DOHH2 (cell line): ENCODE results near the gene OR10K2.

Experiments
- EZH2phosphoT487 ChIP-seq: fragments of 200-600 bp; sonication (generic); IDR thresholded peaks from 2 replicates; pipeline ENCODE4 v1.6.1; 2017; ENCODE audit warnings: borderline replicate concordance, mild to moderate bottlenecking, antibody characterized with exemption, low read length, moderate library complexity, mixed read lengths
- TF ChIP-seq, protein P1 (sequence below): fragments of 200-600 bp; sonication (generic); IDR thresholded peaks from one replicate; pipeline ENCODE4 v1.5.1; 2014; ENCODE audit warnings: antibody characterized with exemption, mild to moderate bottlenecking, low read depth, low read length; ENCODE audit not compliant: poor library complexity, severe bottlenecking

DNA sequence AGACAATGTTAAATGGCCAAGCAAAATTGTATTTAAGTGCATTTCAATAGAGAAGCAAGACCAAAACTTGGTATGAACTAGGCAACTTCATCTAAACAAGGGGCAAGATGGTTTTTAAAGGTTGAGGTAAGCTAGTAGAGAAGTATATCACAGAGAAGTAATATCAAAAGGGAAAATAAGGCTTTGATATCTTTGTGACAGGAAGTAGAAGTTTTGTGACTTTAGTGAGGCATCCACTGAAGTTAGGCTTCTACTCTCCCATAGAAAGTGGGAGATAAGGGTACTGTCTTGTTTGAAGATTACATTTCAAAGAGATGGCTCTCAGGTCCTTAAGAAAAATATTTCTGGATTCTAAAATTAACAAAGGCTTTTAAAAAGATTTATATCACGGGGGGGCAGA lies 35.7 kb downstream of the OR10K2 start:
- TF ChIP-seq, protein P1, sequence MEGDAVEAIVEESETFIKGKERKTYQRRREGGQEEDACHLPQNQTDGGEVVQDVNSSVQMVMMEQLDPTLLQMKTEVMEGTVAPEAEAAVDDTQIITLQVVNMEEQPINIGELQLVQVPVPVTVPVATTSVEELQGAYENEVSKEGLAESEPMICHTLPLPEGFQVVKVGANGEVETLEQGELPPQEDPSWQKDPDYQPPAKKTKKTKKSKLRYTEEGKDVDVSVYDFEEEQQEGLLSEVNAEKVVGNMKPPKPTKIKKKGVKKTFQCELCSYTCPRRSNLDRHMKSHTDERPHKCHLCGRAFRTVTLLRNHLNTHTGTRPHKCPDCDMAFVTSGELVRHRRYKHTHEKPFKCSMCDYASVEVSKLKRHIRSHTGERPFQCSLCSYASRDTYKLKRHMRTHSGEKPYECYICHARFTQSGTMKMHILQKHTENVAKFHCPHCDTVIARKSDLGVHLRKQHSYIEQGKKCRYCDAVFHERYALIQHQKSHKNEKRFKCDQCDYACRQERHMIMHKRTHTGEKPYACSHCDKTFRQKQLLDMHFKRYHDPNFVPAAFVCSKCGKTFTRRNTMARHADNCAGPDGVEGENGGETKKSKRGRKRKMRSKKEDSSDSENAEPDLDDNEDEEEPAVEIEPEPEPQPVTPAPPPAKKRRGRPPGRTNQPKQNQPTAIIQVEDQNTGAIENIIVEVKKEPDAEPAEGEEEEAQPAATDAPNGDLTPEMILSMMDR = no peak
- no peak for TF ChIP-seq EZH2phosphoT487
